OCI-LY3 (cell line): ENCODE data around the gene REC8.

ENCODE experiments used
- EZH2phosphoT487 ChIP-seq: fragments of 200-600 bp; shearing (Covaris generic); IDR thresholded peaks from 2 replicates; pipeline ENCODE4 v1.6.1; 2018; ENCODE audit warnings: antibody characterized with exemption, mixed run types, low read depth
- TF ChIP-seq, protein P1 (sequence below): fragments of 200-600, 300-600 bp; sonication (generic); IDR thresholded peaks from 2 replicates; pipeline ENCODE4 v1.5.1; 2014; ENCODE audit warnings: antibody characterized with exemption, low read length, low read depth

DNA sequence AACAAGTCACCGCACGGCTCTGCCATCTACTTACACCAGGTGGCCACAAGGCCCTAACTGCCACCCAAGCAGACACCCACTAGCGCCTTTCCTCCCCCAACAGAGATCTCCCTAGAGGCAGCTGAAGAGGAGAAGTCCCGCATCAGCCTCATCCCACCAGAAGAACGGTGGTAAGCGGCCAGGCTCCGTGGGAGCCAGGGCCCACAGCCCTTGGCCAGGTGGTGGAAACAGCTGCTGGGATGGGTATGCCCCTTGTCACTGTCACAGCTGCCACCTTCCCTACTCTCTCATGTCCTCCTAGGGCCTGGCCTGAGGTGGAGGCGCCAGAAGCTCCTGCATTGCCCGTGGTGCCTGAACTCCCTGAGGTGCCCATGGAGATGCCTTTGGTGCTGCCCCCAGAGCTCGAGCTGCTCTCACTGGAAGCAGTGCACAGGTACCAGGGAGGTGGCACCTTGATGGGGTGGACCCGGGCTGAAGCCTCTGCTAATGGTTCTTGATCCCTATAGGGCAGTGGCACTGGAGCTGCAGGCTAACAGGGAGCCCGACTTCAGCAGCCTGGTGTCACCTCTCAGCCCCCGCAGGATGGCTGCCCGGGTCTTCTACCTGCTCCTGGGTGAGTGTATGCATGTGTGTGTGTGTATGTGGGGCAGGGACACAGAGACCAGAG, 7.5 kb downstream of the REC8 start:
- TF ChIP-seq, protein P1, sequence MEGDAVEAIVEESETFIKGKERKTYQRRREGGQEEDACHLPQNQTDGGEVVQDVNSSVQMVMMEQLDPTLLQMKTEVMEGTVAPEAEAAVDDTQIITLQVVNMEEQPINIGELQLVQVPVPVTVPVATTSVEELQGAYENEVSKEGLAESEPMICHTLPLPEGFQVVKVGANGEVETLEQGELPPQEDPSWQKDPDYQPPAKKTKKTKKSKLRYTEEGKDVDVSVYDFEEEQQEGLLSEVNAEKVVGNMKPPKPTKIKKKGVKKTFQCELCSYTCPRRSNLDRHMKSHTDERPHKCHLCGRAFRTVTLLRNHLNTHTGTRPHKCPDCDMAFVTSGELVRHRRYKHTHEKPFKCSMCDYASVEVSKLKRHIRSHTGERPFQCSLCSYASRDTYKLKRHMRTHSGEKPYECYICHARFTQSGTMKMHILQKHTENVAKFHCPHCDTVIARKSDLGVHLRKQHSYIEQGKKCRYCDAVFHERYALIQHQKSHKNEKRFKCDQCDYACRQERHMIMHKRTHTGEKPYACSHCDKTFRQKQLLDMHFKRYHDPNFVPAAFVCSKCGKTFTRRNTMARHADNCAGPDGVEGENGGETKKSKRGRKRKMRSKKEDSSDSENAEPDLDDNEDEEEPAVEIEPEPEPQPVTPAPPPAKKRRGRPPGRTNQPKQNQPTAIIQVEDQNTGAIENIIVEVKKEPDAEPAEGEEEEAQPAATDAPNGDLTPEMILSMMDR, result no peak
- no peak for TF ChIP-seq EZH2phosphoT487
